ENCODE measurements around the gene NXN.

GRCh38 chr17:838486-838885, 141.1 kb downstream of the NXN start:
- no peak for TF ChIP-seq POLR2AphosphoS5 (IDR thresholded peaks at IDR 0.05; ENCODE audit: low read depth, low read length)
- no peak for TF ChIP-seq POLR2A (IDR thresholded peaks at IDR 0.05; ENCODE audit: low read depth, low read length)
- TF ChIP-seq TAF1 (IDR thresholded peaks at IDR 0.05; ENCODE audit: borderline replicate concordance, low read depth, low read length), result no peak
